H1 (cell line): ENCODE measurements around the gene SLC8A3. TPM values are rescaled to one million over a fixed set of nuclear protein-coding genes. Genes with fewer than 3 reads are reported as not detected.

Source experiments
- CTCF ChIA-PET: fragments of 300-600 bp; sonication (Branson Sonifier 250); formaldehyde crosslinking; loops from one replicate; lab custom pipeline; 2021; ENCODE audit not compliant: partially characterized antibody; lab: Charles Lee
- POLR2A ChIA-PET: fragments of 300-600 bp; sonication (Branson Sonifier 250); formaldehyde crosslinking; loops from one replicate; lab custom pipeline; 2021; ENCODE audit warnings: inconsistent platforms; ENCODE audit not compliant: partially characterized antibody; lab: Charles Lee
- DNase-seq, 2 experiments: peaks; one replicate each; pipeline versions ENCODE4 v3.0.0 to v3.0.0-alpha.2; 2010 to 2022; ENCODE audit warnings: low spot score in 2 of 2, low read depth in 1 of 2, mixed read lengths in 1 of 2
- FAIRE-seq: peaks from 2 replicates; lab custom pipeline; 2011; peaks lifted over from hg19 to GRCh38; lab: Jason Lieb, UNC
- H2AFZ ChIP-seq: 2 replicates; pipeline ENCODE4 v1.8.1; 2012; ENCODE audit warnings: low read length, inconsistent platforms
- H2AK5ac ChIP-seq: 2 replicates; pipeline ENCODE4 v1.6.1; 2013; ENCODE audit warnings: low read depth, low read length
- H2BK120ac ChIP-seq: replicated peaks from 2 replicates; pipeline ENCODE3; 2013; ENCODE audit warnings: low read depth, low read length, inconsistent platforms
- H2BK12ac ChIP-seq: 2 replicates; pipeline ENCODE4 v1.6.1; 2013; ENCODE audit warnings: low read depth, low read length
- H2BK15ac ChIP-seq: 2 replicates; pipeline ENCODE4 v1.6.1; 2013; ENCODE audit warnings: low read length
- H2BK20ac ChIP-seq: 2 replicates; pipeline ENCODE4 v1.6.1; 2013; ENCODE audit warnings: low read length
- H2BK5ac ChIP-seq: 2 replicates; pipeline ENCODE4 v1.6.1; 2013; ENCODE audit warnings: low read depth, low read length
- H3K14ac ChIP-seq: 2 replicates; pipeline ENCODE4 v1.6.1; 2013; ENCODE audit warnings: inconsistent platforms; ENCODE audit not compliant: insufficient read length
- H3K18ac ChIP-seq: 2 replicates; pipeline ENCODE4 v1.6.1; 2013; ENCODE audit warnings: low read length; ENCODE audit errors: extremely low read depth
- H3K23ac ChIP-seq: 2 replicates; pipeline ENCODE4 v1.6.1; 2013; ENCODE audit warnings: inconsistent platforms; ENCODE audit not compliant: insufficient read length
- H3K23me2 ChIP-seq: 2 replicates; pipeline ENCODE4 v1.6.1; 2013; ENCODE audit warnings: low read depth, low read length
- H3K27ac ChIP-seq: 2 replicates; pipeline ENCODE4 v1.6.1; 2011; ENCODE audit warnings: low read depth, low read length, inconsistent platforms
- H3K27me3 ChIP-seq, 4 experiments: replicated peaks in 1 of 4; 1 replicate in 1 of 4; 2 replicates in 3 of 4; pipeline versions ENCODE4 v1.6.1 to v1.8.1; 2011 to 2013; ENCODE audit warnings: low read length in 3 of 4, mild to moderate bottlenecking in 3 of 4, inconsistent platforms in 2 of 4, mixed read lengths in 2 of 4, moderate library complexity in 1 of 4; ENCODE audit not compliant: control insufficient read depth in 3 of 4, insufficient read depth in 3 of 4; ENCODE audit errors: extremely low read depth in 1 of 4
- H3K36me3 ChIP-seq, 4 experiments: 2 replicates each; pipeline versions ENCODE4 v1.6.1 to v1.8.1; 2011 to 2013; ENCODE audit warnings: mild to moderate bottlenecking in 4 of 4, low read length in 3 of 4, moderate library complexity in 2 of 4, control low read depth in 1 of 4, inconsistent platforms in 1 of 4; ENCODE audit not compliant: insufficient read depth in 4 of 4, control insufficient read depth in 2 of 4
- H3K4ac ChIP-seq: replicated peaks from 2 replicates; pipeline ENCODE3; 2013; ENCODE audit warnings: low read length, low read depth, mixed read lengths, inconsistent platforms; ENCODE audit not compliant: insufficient read length
- H3K4me1 ChIP-seq, 4 experiments: replicated peaks in 1 of 4; 1 replicate in 1 of 4; 2 replicates in 3 of 4; pipeline versions ENCODE4 v1.6.1 to v1.8.1; 2011 to 2013; ENCODE audit warnings: low read length in 3 of 4, inconsistent platforms in 2 of 4, mixed read lengths in 1 of 4; ENCODE audit not compliant: insufficient read depth in 4 of 4, control insufficient read depth in 3 of 4
- H3K4me2 ChIP-seq, 2 experiments: 2 replicates each; pipeline versions ENCODE4 v1.6.1 to v1.8.1; 2011 to 2013; ENCODE audit warnings: low read depth in 2 of 2, low read length in 2 of 2, control low read depth in 1 of 2, inconsistent platforms in 1 of 2, mild to moderate bottlenecking in 1 of 2; ENCODE audit not compliant: insufficient read depth in 1 of 2
- H3K4me3 ChIP-seq, 4 experiments: fragments of 200-600, 300-600 bp in 1 of 4; sonication (generic), shearing (Covaris generic), sonication (Bioruptor Twin) in 1 of 4; 2 replicates each; pipeline versions ENCODE4 v1.5.1 to v1.8.1; 2011 to 2016; ENCODE audit warnings: low read length in 4 of 4, low read depth in 3 of 4, control low read depth in 2 of 4, inconsistent platforms in 2 of 4, mild to moderate bottlenecking in 2 of 4, mixed read lengths in 1 of 4, moderate library complexity in 1 of 4; ENCODE audit not compliant: insufficient read depth in 2 of 4; ENCODE audit errors: extremely low read depth in 1 of 4
- H3K56ac ChIP-seq: replicated peaks from 2 replicates; pipeline ENCODE3; 2013; ENCODE audit warnings: low read depth, mild to moderate bottlenecking, mixed read lengths, low read length, inconsistent platforms; ENCODE audit not compliant: insufficient read length
- H3K79me1 ChIP-seq: 2 replicates; pipeline ENCODE4 v1.6.1; 2013; ENCODE audit warnings: low read depth, low read length, control low read depth
- H3K79me2 ChIP-seq, 2 experiments: 2 replicates each; pipeline versions ENCODE4 v1.6.1 to v1.8.1; 2012 to 2013; ENCODE audit warnings: low read length in 2 of 2, mild to moderate bottlenecking in 2 of 2, inconsistent platforms in 1 of 2; ENCODE audit not compliant: insufficient read depth in 2 of 2, control insufficient read depth in 1 of 2
- H3K9ac ChIP-seq, 4 experiments: replicated peaks in 1 of 4; 1 replicate in 1 of 4; 2 replicates in 3 of 4; pipeline versions ENCODE4 v1.6.1 to v1.8.1; 2011 to 2013; ENCODE audit warnings: low read depth in 3 of 4, low read length in 3 of 4, control low read depth in 2 of 4, mild to moderate bottlenecking in 2 of 4, moderate library complexity in 2 of 4, inconsistent platforms in 1 of 4; ENCODE audit errors: extremely low read depth in 1 of 4
- H3K9me3 ChIP-seq, 2 experiments: 2 replicates each; pipeline versions ENCODE4 v1.6.1 to v1.8.1; 2012 to 2013; ENCODE audit warnings: mild to moderate bottlenecking in 2 of 2, moderate library complexity in 2 of 2, control low read depth in 1 of 2, inconsistent platforms in 1 of 2, low read depth in 1 of 2, low read length in 1 of 2, mixed read lengths in 1 of 2; ENCODE audit not compliant: insufficient read depth in 2 of 2
- H4K20me1 ChIP-seq, 2 experiments: replicated peaks in 1 of 2; 2 replicates each; pipeline versions ENCODE3 to v1.8.1; 2011 to 2013; ENCODE audit warnings: inconsistent platforms in 2 of 2, low read length in 2 of 2, mild to moderate bottlenecking in 1 of 2; ENCODE audit not compliant: insufficient read depth in 2 of 2, control insufficient read depth in 1 of 2
- H4K5ac ChIP-seq: 2 replicates; pipeline ENCODE4 v1.6.1; 2013; ENCODE audit warnings: low read length, low read depth, mixed read lengths, inconsistent platforms; ENCODE audit not compliant: insufficient read length
- H4K8ac ChIP-seq: 2 replicates; pipeline ENCODE4 v1.8.0; 2013; ENCODE audit warnings: mild to moderate bottlenecking, moderate library complexity, low read length, inconsistent platforms; ENCODE audit not compliant: insufficient read depth; ENCODE audit errors: extremely low read depth
- H4K91ac ChIP-seq: replicated peaks from 2 replicates; pipeline ENCODE3; 2013; ENCODE audit warnings: low read length, mixed read lengths, inconsistent platforms; ENCODE audit not compliant: insufficient read length
- BACH1 ChIP-seq: IDR thresholded peaks from 2 replicates; pipeline ENCODE4 v1.6.1; 2012; ENCODE audit warnings: low read length, improper control_type of control experiment
- BCL11A ChIP-seq, 2 experiments: IDR thresholded peaks; one replicate each; pipeline ENCODE4 v1.6.1; 2011; ENCODE audit warnings: low read depth in 2 of 2, low read length in 2 of 2, mild to moderate bottlenecking in 2 of 2
- CBX8 ChIP-seq: fragments of 300-800, 300-1000 bp; sonication (generic); IDR thresholded peaks from 2 replicates; pipeline ENCODE4 v1.7.1; 2016; ENCODE audit warnings: low read depth, low read length, borderline replicate concordance
- CTBP2 ChIP-seq: IDR thresholded peaks from 2 replicates; pipeline ENCODE4 v1.7.0; 2011; ENCODE audit warnings: borderline replicate concordance, mild to moderate bottlenecking, moderate library complexity, mixed read lengths, low read length; ENCODE audit not compliant: insufficient read depth, insufficient read length
- GTF2F1 ChIP-seq: IDR thresholded peaks from 2 replicates; pipeline ENCODE4 v1.6.1; 2012; ENCODE audit warnings: low read depth, low read length, improper control_type of control experiment, borderline replicate concordance
- HDAC2 ChIP-seq, 2 experiments: fragments of 300-600 bp in 1 of 2; sonication (generic) in 1 of 2; IDR thresholded peaks; 2 replicates each; pipeline ENCODE4 v1.6.1; 2011 to 2012; ENCODE audit warnings: low read depth in 2 of 2, low read length in 2 of 2, mild to moderate bottlenecking in 2 of 2, moderate library complexity in 2 of 2, borderline replicate concordance in 1 of 2, inconsistent platforms in 1 of 2
- TEAD4 ChIP-seq: IDR thresholded peaks from 2 replicates; pipeline ENCODE4 v1.6.1; 2012; ENCODE audit warnings: low read depth, low read length, inconsistent platforms, mixed read lengths
- WGBS, 2 experiments: shearing (Covaris generic) in 1 of 2; methylation state at CpG; one replicate each; pipeline versions ENCODE4 v1.1.6 to v1.1.7; 2013 to 2015; ENCODE audit warnings: low lambda C conversion rate in 2 of 2, mixed read lengths in 2 of 2, inconsistent platforms in 1 of 2, low coverage in 1 of 2, missing lambda C conversion rate in 1 of 2; ENCODE audit not compliant: insufficient replicate concordance in 2 of 2, insufficient coverage in 1 of 2, insufficient read length in 1 of 2; ENCODE audit errors: extremely low coverage in 1 of 2, missing lambda C conversion rate in 1 of 2; 5-methylcytosine and 5-hydroxymethylcytosine counted together
- polyA plus RNA-seq, 7 experiments: library from polyadenylated mRNA; depleted of rRNA in 3 of 7; stranded (reverse) in 5 of 7; unstranded in 2 of 7; fragments of >200 nt in 5 of 7; fragments of 200-250 nt in 2 of 7; gene quantifications; 1 replicate in 5 of 7; 2 replicates in 1 of 7; 4 replicates in 1 of 7; pipeline versions ENCODE4 v1.2.1 to v1.2.3, GENCODE V29; 2011 to 2013; ENCODE audit warnings: missing spikeins in 2 of 7, mixed read lengths in 2 of 7
- total RNA-seq: library from RNA; stranded (reverse); fragmentation: NEBNext Ultra II Directional; extraction: Animal tissue kit (Norgen Biotek cat#: 25700); gene quantifications from 2 replicates; pipeline ENCODE4 v1.2.1, GENCODE V29; 2021

Gene SLC8A3
- total and polyA plus RNA-seq, 2 of the 8 experiments (the other 6 are each of a cell fraction or from before 2014, with no cell fraction given), result 0.38 to 1.1 TPM

DNA sequence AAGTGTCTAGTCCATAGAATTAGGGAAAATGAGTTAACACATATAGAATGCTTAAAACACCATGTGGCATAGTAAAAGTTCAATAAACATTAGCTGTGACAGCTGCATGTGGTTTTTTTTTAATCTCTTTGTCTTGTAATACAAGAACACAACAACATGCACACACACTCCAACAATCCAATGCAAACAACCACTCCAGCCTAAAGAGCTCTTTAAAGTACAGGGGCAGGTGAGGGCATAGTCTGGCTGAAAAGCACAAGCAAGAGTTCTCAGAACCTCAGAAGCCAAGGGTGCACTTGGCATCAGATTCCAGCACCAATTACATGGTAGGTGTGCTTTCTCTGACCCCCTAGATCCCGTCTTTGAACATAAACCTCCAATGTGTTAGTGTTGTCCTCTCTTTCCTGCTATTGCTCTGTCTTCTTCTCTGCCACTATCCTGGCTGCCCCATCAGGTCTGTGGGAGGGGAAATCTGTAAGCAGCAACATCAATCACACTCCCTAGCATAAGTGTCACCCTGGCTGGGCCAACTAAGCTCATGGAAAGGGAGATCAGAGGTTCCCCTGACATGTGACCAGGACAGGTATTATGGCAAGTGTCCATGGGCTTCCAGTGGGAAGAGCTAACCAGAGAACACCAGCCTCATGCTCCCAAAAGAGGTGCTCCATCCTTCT lies 91.0 kb downstream of the SLC8A3 start:
- Histone ChIP-seq H3K23ac (no peak overlapping the region), H4K8ac (no peak overlapping the region), H3K14ac (no peak overlapping the region), H2BK12ac (no peak overlapping the region), H2BK15ac (no peak overlapping the region), H3K23me2 (no peaks in the 10 kb centered on the region), H3K9me3 (no peaks in the 10 kb centered on the region), H3K36me3 (no peaks in the 10 kb centered on the region), H4K20me1 (no peaks in the 10 kb centered on the region), H3K4me2 (no peak overlapping the region), H2BK20ac (no peak overlapping the region), H3K4ac (no peak overlapping the region), H4K91ac (no peak overlapping the region), H3K18ac (no peak overlapping the region), H3K4me1 (peaks cover 0 to 7% (median under 1%) of the 10 kb centered on the region in 4 experiments; a peak in 2 of 7 replicates), H3K27ac (no peak overlapping the region), H2AFZ (no peak overlapping the region), H2BK120ac (no peak overlapping the region), H3K9ac (no peak overlapping the region), H2BK5ac (no peak overlapping the region), H3K4me3 (no peak overlapping the region), H3K27me3 (no peaks in the 10 kb centered on the region), H3K79me1 (no peaks in the 10 kb centered on the region), H3K56ac (no peak overlapping the region), H4K5ac (no peak overlapping the region), H3K79me2 (no peaks in the 10 kb centered on the region), H2AK5ac (no peak overlapping the region)
- ChIA-PET CTCF (interaction anchor here (0.6 to 8.5 kb wide), 21 partner anchors 11 to 313 kb away, joined by 3 to 44 read pairs (median 5); no protein-coding TSS in a partner anchor), POLR2A (interaction anchor here (0.8 to 0.9 kb wide), 2 partner anchors 22 to 195 kb away, joined by 3 read pairs; no protein-coding TSS in a partner anchor)
- DNase-seq (no peak), FAIRE-seq (no peak)
- TF ChIP-seq TEAD4 (no peak), CTBP2 (no peak), CBX8 (no peak), BACH1 (no peak), BCL11A (IDR thresholded peaks at IDR 0.05; ENCODE audit: low read depth in 2 of 2, low read length in 2 of 2) (no peak), HDAC2 (IDR thresholded peaks at IDR 0.05; ENCODE audit: borderline replicate concordance in 1 of 2, low read depth in 2 of 2, low read length in 2 of 2) (no peak), GTF2F1 (no peak)
- WGBS, 2 experiments, result 92% methylated on average over 1 of the region's 1 CpG; no CpG with 5 or more reads in 1 of the 2 experiments
